Panc1 (cell line): ENCODE measurements around the gene POU3F1.

ENCODE experiments used
- POLR2AphosphoS5 ChIP-seq: IDR thresholded peaks from 2 replicates; pipeline ENCODE4 v1.6.1; 2012; ENCODE audit warnings: mild to moderate bottlenecking, low read depth, low read length, moderate library complexity
- SIN3A ChIP-seq: IDR thresholded peaks from 2 replicates; pipeline ENCODE4 v1.6.1; 2012; ENCODE audit warnings: low read depth, mild to moderate bottlenecking, low read length, moderate library complexity, borderline replicate concordance; ENCODE audit not compliant: insufficient read depth
- TF ChIP-seq, protein P1 (sequence below): fragments of 450-650 bp; IDR thresholded peaks from 2 replicates; pipeline ENCODE4 v1.5.1; 2017; ENCODE audit warnings: mild to moderate bottlenecking
- TF ChIP-seq, protein P2 (sequence below), 2 experiments: IDR thresholded peaks; 2 replicates each; pipeline ENCODE4 v1.6.1; 2011 to 2012; ENCODE audit warnings: low read depth in 2 of 2, control low read depth in 1 of 2, low read length in 1 of 2, mild to moderate bottlenecking in 1 of 2, moderate library complexity in 1 of 2; ENCODE audit not compliant: insufficient read depth in 1 of 2

DNA sequence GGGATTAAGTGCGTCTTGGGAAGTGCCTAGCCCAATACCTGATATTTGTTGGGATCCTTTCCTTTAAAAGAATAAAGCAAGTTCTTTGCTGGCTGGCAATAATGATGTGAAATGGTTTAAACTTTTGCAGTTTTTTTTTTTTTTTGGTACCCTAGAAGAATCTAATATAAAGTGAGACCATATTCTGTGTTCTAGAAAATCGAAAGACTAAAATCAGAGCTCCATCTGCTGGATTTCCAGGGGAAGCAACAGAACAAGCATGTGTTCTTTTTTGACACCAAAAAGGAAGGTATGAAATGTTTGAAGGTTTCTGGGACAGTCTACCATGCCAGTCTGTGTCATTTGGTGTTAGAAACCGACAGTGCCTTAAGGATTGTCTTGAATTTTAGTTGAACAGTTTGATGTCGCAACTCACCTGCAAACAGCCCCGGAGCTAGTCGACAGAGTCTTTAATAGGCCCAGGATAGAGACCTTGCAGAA is 27.7 kb downstream of the POU3F1 start:
- TF ChIP-seq, protein P1, sequence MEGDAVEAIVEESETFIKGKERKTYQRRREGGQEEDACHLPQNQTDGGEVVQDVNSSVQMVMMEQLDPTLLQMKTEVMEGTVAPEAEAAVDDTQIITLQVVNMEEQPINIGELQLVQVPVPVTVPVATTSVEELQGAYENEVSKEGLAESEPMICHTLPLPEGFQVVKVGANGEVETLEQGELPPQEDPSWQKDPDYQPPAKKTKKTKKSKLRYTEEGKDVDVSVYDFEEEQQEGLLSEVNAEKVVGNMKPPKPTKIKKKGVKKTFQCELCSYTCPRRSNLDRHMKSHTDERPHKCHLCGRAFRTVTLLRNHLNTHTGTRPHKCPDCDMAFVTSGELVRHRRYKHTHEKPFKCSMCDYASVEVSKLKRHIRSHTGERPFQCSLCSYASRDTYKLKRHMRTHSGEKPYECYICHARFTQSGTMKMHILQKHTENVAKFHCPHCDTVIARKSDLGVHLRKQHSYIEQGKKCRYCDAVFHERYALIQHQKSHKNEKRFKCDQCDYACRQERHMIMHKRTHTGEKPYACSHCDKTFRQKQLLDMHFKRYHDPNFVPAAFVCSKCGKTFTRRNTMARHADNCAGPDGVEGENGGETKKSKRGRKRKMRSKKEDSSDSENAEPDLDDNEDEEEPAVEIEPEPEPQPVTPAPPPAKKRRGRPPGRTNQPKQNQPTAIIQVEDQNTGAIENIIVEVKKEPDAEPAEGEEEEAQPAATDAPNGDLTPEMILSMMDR: peak; percentile 78
- TF ChIP-seq SIN3A (no peak), POLR2AphosphoS5 (no peak)
- TF ChIP-seq, protein P2, sequence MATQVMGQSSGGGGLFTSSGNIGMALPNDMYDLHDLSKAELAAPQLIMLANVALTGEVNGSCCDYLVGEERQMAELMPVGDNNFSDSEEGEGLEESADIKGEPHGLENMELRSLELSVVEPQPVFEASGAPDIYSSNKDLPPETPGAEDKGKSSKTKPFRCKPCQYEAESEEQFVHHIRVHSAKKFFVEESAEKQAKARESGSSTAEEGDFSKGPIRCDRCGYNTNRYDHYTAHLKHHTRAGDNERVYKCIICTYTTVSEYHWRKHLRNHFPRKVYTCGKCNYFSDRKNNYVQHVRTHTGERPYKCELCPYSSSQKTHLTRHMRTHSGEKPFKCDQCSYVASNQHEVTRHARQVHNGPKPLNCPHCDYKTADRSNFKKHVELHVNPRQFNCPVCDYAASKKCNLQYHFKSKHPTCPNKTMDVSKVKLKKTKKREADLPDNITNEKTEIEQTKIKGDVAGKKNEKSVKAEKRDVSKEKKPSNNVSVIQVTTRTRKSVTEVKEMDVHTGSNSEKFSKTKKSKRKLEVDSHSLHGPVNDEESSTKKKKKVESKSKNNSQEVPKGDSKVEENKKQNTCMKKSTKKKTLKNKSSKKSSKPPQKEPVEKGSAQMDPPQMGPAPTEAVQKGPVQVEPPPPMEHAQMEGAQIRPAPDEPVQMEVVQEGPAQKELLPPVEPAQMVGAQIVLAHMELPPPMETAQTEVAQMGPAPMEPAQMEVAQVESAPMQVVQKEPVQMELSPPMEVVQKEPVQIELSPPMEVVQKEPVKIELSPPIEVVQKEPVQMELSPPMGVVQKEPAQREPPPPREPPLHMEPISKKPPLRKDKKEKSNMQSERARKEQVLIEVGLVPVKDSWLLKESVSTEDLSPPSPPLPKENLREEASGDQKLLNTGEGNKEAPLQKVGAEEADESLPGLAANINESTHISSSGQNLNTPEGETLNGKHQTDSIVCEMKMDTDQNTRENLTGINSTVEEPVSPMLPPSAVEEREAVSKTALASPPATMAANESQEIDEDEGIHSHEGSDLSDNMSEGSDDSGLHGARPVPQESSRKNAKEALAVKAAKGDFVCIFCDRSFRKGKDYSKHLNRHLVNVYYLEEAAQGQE (IDR thresholded peaks at IDR 0.05; ENCODE audit: insufficient read depth in 1 of 2, low read depth in 2 of 2, low read length in 1 of 2): no peak
